ENCODE results near the gene SLC25A4.
A peak's percentile ranks its signal among the peaks of the same experiment; 100 is the strongest.

Gene SLC25A4

GRCh38 chr4:185165605-185166063 is 22.6 kb downstream of the SLC25A4 start:
- no peak overlapping the region for H3K4me3 ChIP-seq (ENCODE audit: low read depth, low read length)
- TF ChIP-seq CTCF (IDR thresholded peaks at IDR 0.05; ENCODE audit: low read depth, low read length): no peak
- peak; percentile 87 for DNase-seq (ENCODE audit: low read depth, low spot score)
- in situ Hi-C loops (cut with HindIII; ENCODE audit: low sequenced_read_pairs): no loop called here

GRCh38 chr4:185167234-185167633 is 24.2 kb downstream of the SLC25A4 start:
- no peak for DNase-seq (ENCODE audit: low read depth, low spot score)
- H3K4me3 ChIP-seq (ENCODE audit: low read depth, low read length): no peak overlapping the region

GRCh38 chr4:185171373-185172071 is 28.5 kb downstream of the SLC25A4 start:
- H3K4me3 ChIP-seq (ENCODE audit: low read depth, low read length): no peak overlapping the region
- in situ Hi-C loops (cut with HindIII; ENCODE audit: low sequenced_read_pairs): no loop called here
- no peak for DNase-seq (ENCODE audit: low read depth, low spot score)
- TF ChIP-seq CTCF (IDR thresholded peaks at IDR 0.05; ENCODE audit: low read depth, low read length): no peak

More at GRCh38 chr4:185167234-185167633, 24.2 kb downstream of the SLC25A4 start:
- in situ Hi-C loops (cut with HindIII; ENCODE audit: low sequenced_read_pairs): no loop called here
- TF ChIP-seq CTCF (IDR thresholded peaks at IDR 0.05; ENCODE audit: low read depth, low read length): no peak

- no peak for TF ChIP-seq CTCF (IDR thresholded peaks at IDR 0.05; ENCODE audit: low read depth, low read length)
- in situ Hi-C loops (cut with HindIII; ENCODE audit: low sequenced_read_pairs): no loop called here
- no peak overlapping the region for H3K4me3 ChIP-seq (ENCODE audit: low read depth, low read length)
- DNase-seq (ENCODE audit: low read depth, low spot score): no peak
These were observed 36.4 kb downstream of the SLC25A4 start for GRCh38 chr4:185179488-185179887.

- no peak for TF ChIP-seq CTCF (IDR thresholded peaks at IDR 0.05; ENCODE audit: low read depth, low read length)
- in situ Hi-C loops (cut with HindIII; ENCODE audit: low sequenced_read_pairs): no loop called here
- no peak overlapping the region for H3K4me3 ChIP-seq (ENCODE audit: low read depth, low read length)
- DNase-seq (ENCODE audit: low read depth, low spot score): no peak
These were observed 39.2 kb downstream of the SLC25A4 start for GRCh38 chr4:185182239-185182638.

- peak; percentile 91 for DNase-seq (ENCODE audit: low read depth, low spot score)
- in situ Hi-C loops (cut with HindIII; ENCODE audit: low sequenced_read_pairs): no loop called here
- H3K4me3 ChIP-seq (ENCODE audit: low read depth, low read length): no peak overlapping the region
- peak; percentile 83 for TF ChIP-seq CTCF (IDR thresholded peaks at IDR 0.05; ENCODE audit: low read depth, low read length)
These were observed 40.7 kb downstream of the SLC25A4 start for GRCh38 chr4:185183622-185184281.
